GM08714 (cell line): ENCODE measurements around the gene DLG2.

Experiments
- H3K4me3 ChIP-seq: fragments of 200-500 bp; sonication (Bioruptor generic); 2 replicates; pipeline ENCODE4 v1.5.1; 2014; ENCODE audit warnings: mild to moderate bottlenecking, low read length, inconsistent platforms
- ZNF274 ChIP-seq: IDR thresholded peaks from 2 replicates; pipeline ENCODE4 v1.6.1; 2012; ENCODE audit warnings: mild to moderate bottlenecking, low read depth, low read length

DLG2 gene

GRCh38 chr11:83678831-83679584 lies 1948.1 kb downstream of the DLG2 start:
- no peak overlapping the region for H3K4me3 ChIP-seq
- no peak for TF ChIP-seq ZNF274

GRCh38 chr11:83677730-83678129 lies 1949.4 kb downstream of the DLG2 start:
- H3K4me3 ChIP-seq = no peak overlapping the region
- no peak for TF ChIP-seq ZNF274

- no peak for TF ChIP-seq ZNF274
- no peak overlapping the region for H3K4me3 ChIP-seq
Measured at GRCh38 chr11:83676056-83676601, 1951.0 kb downstream of the DLG2 start.

GRCh38 chr11:83674102-83674896 lies 1952.8 kb downstream of the DLG2 start:
- no peak for TF ChIP-seq ZNF274

GRCh38 chr11:83671289-83671688 lies 1955.9 kb downstream of the DLG2 start:
- TF ChIP-seq ZNF274 = no peak
- no peak overlapping the region for H3K4me3 ChIP-seq

More at GRCh38 chr11:83674102-83674896, 1952.8 kb downstream of the DLG2 start:
- H3K4me3 ChIP-seq = no peak overlapping the region

GRCh38 chr11:83666149-83666548 lies 1961.0 kb downstream of the DLG2 start:
- no peak for TF ChIP-seq ZNF274
- no peak overlapping the region for H3K4me3 ChIP-seq

GRCh38 chr11:83663988-83664387 lies 1963.2 kb downstream of the DLG2 start:
- H3K4me3 ChIP-seq = no peak overlapping the region
- TF ChIP-seq ZNF274 = no peak

GRCh38 chr11:83663446-83663845 lies 1963.7 kb downstream of the DLG2 start:
- H3K4me3 ChIP-seq = no peak overlapping the region
- no peak for TF ChIP-seq ZNF274

GRCh38 chr11:83662494-83662893 lies 1964.7 kb downstream of the DLG2 start:
- no peak overlapping the region for H3K4me3 ChIP-seq
- no peak for TF ChIP-seq ZNF274

- TF ChIP-seq ZNF274 = no peak
- no peak overlapping the region for H3K4me3 ChIP-seq
Measured at GRCh38 chr11:83661491-83662350, 1965.4 kb downstream of the DLG2 start.

GRCh38 chr11:83659466-83659865 lies 1967.7 kb downstream of the DLG2 start:
- no peak for TF ChIP-seq ZNF274
- H3K4me3 ChIP-seq = no peak overlapping the region

GRCh38 chr11:83656796-83657330 lies 1970.3 kb downstream of the DLG2 start:
- TF ChIP-seq ZNF274 = no peak
- H3K4me3 ChIP-seq = no peak overlapping the region

- no peak overlapping the region for H3K4me3 ChIP-seq
- no peak for TF ChIP-seq ZNF274
Measured at GRCh38 chr11:83655976-83656375, 1971.2 kb downstream of the DLG2 start.

- TF ChIP-seq ZNF274 = no peak
- H3K4me3 ChIP-seq = no peak overlapping the region
Measured at GRCh38 chr11:83649528-83649855, 1977.7 kb downstream of the DLG2 start.
